GM21529 (cell line): ENCODE data around the gene C1R.

ENCODE experiments used
- ATAC-seq: cut with Tn5 transposase; IDR thresholded peaks from one replicate; pipeline ENCODE4 v1.9.1; 2021; ENCODE audit not compliant: unreplicated experiment

C1R gene

GRCh38 chr12:7100239-7100638 is 8.0 kb upstream of the C1R start:
- no peak for ATAC-seq

- ATAC-seq: no peak
Observed at GRCh38 chr12:7099290-7099996, 7.2 kb upstream of the C1R start.

- no peak for ATAC-seq
Observed at GRCh38 chr12:7096979-7097378, 4.7 kb upstream of the C1R start.

GRCh38 chr12:7096006-7096932 is 4.0 kb upstream of the C1R start:
- no peak for ATAC-seq

- ATAC-seq: no peak
Observed at GRCh38 chr12:7093892-7094291, 1.6 kb upstream of the C1R start.

- no peak for ATAC-seq
Observed at GRCh38 chr12:7093486-7093885, 1.2 kb upstream of the C1R start.

- ATAC-seq: no peak
Observed at GRCh38 chr12:7092986-7093460, 778 bp upstream of the C1R start.

GRCh38 chr12:7091660-7092228 is 501 bp downstream of the C1R start:
- no peak for ATAC-seq

- no peak for ATAC-seq
Observed at GRCh38 chr12:7091171-7091570, 1.1 kb downstream of the C1R start.

GRCh38 chr12:7090222-7090998 is 1.8 kb downstream of the C1R start:
- ATAC-seq: no peak

- ATAC-seq: no peak
Observed at GRCh38 chr12:7089196-7089871, 2.9 kb downstream of the C1R start.

GRCh38 chr12:7083125-7083524 is 9.1 kb downstream of the C1R start:
- ATAC-seq: no peak

GRCh38 chr12:7081037-7081436 is 11.2 kb downstream of the C1R start:
- ATAC-seq: no peak

- ATAC-seq: no peak
Observed at GRCh38 chr12:7079826-7080125, 12.5 kb downstream of the C1R start.

- no peak for ATAC-seq
Observed at GRCh38 chr12:7078163-7078562, 14.1 kb downstream of the C1R start.

- ATAC-seq: no peak
Observed at GRCh38 chr12:7076493-7076892, 15.8 kb downstream of the C1R start.

GRCh38 chr12:7075939-7076338 is 16.3 kb downstream of the C1R start:
- ATAC-seq: no peak

GRCh38 chr12:7075518-7075917 is 16.7 kb downstream of the C1R start:
- no peak for ATAC-seq

- no peak for ATAC-seq
Observed at GRCh38 chr12:7073946-7074345, 18.3 kb downstream of the C1R start.

GRCh38 chr12:7072554-7072953 is 19.7 kb downstream of the C1R start:
- no peak for ATAC-seq

GRCh38 chr12:7072035-7072434 is 20.2 kb downstream of the C1R start:
- no peak for ATAC-seq
